Suprapubic skin (tissue), 4 donors: Measurements from ENCODE around the gene AGPAT1. TPM values are rescaled to one million over a fixed set of nuclear protein-coding genes. Genes with fewer than 3 reads are reported as not detected.

Experiments
- DNase-seq, 2 donors: peaks; one replicate each; pipeline ENCODE4 v3.0.0-alpha.2; 2019; ENCODE audit warnings: low spot score in 2 of 2
- H3K27ac ChIP-seq: fragments of 200-600 bp; sonication (generic); one replicate; pipeline ENCODE4 v1.5.1; 2019
- H3K27me3 ChIP-seq: fragments of 200-600 bp; sonication (generic); one replicate; pipeline ENCODE4 v1.5.1; 2019
- H3K36me3 ChIP-seq: fragments of 200-600 bp; sonication (generic); one replicate; pipeline ENCODE4 v1.5.1; 2019
- H3K4me1 ChIP-seq: fragments of 200-600 bp; sonication (generic); one replicate; pipeline ENCODE4 v1.5.1; 2019
- H3K4me3 ChIP-seq: fragments of 200-600 bp; sonication (generic); one replicate; pipeline ENCODE4 v1.5.1; 2019; ENCODE audit warnings: mild to moderate bottlenecking
- H3K9me3 ChIP-seq: fragments of 200-600 bp; sonication (generic); one replicate; pipeline ENCODE4 v1.5.1; 2019
- CTCF ChIP-seq, 2 donors: fragments of 200-600 bp in 1 of 2; fragments of 450-650 bp in 1 of 2; sonication (generic) in 1 of 2; IDR thresholded peaks; one replicate each; pipeline ENCODE4 v1.5.1; 2016 to 2019; ENCODE audit warnings: antibody characterized with exemption in 2 of 2, mild to moderate bottlenecking in 1 of 2, moderate library complexity in 1 of 2
- EP300 ChIP-seq: sonication (generic); formaldehyde crosslinking; IDR thresholded peaks from one replicate; pipeline ENCODE4 v1.6.1; 2017; ENCODE audit warnings: antibody characterized with exemption
- POLR2A ChIP-seq, 2 donors: fragments of 450-650 bp; IDR thresholded peaks; one replicate each; pipeline ENCODE4 v1.6.1; 2017; ENCODE audit warnings: antibody characterized with exemption in 2 of 2, mild to moderate bottlenecking in 2 of 2, moderate library complexity in 2 of 2
- POLR2AphosphoS5 ChIP-seq, 3 donors: sonication (generic); formaldehyde crosslinking; IDR thresholded peaks; one replicate each; pipeline ENCODE4 v1.6.1; 2017; ENCODE audit warnings: antibody characterized with exemption in 3 of 3
- WGBS: methylation state at CpG from one replicate; pipeline ENCODE4 v1.1.5; 2018; 5-methylcytosine and 5-hydroxymethylcytosine counted together
- total RNA-seq, 4 donors: library from RNA; depleted of rRNA; stranded (reverse); fragments of >200 nt; gene quantifications; one replicate each; pipeline ENCODE4 v1.1.0, GENCODE V29; 2016

AGPAT1 gene
- total RNA-seq, 4 donors from 2014 or later: 30.4 to 68.9 (median 42.6) TPM

GRCh38 chr6:32198345-32198696 is 22.4 kb upstream of the AGPAT1 start:
- Histone ChIP-seq H3K4me3 (no peak overlapping the region), H3K27me3 (no peaks in the 10 kb centered on the region), H3K4me1 (peaks cover 26% of the 10 kb centered on the region), H3K27ac (no peak overlapping the region), H3K9me3 (no peaks in the 10 kb centered on the region), H3K36me3 (no peaks in the 10 kb centered on the region)
- no peak for DNase-seq
- WGBS: 55% methylated on average over 3 of the region's 3 CpGs
- no peak for TF ChIP-seq CTCF (IDR thresholded peaks at IDR 0.05)
- no peak for TF ChIP-seq POLR2A (IDR thresholded peaks at IDR 0.05)
- TF ChIP-seq POLR2AphosphoS5 (IDR thresholded peaks at IDR 0.05): no peak
- no peak for TF ChIP-seq EP300

DNA sequence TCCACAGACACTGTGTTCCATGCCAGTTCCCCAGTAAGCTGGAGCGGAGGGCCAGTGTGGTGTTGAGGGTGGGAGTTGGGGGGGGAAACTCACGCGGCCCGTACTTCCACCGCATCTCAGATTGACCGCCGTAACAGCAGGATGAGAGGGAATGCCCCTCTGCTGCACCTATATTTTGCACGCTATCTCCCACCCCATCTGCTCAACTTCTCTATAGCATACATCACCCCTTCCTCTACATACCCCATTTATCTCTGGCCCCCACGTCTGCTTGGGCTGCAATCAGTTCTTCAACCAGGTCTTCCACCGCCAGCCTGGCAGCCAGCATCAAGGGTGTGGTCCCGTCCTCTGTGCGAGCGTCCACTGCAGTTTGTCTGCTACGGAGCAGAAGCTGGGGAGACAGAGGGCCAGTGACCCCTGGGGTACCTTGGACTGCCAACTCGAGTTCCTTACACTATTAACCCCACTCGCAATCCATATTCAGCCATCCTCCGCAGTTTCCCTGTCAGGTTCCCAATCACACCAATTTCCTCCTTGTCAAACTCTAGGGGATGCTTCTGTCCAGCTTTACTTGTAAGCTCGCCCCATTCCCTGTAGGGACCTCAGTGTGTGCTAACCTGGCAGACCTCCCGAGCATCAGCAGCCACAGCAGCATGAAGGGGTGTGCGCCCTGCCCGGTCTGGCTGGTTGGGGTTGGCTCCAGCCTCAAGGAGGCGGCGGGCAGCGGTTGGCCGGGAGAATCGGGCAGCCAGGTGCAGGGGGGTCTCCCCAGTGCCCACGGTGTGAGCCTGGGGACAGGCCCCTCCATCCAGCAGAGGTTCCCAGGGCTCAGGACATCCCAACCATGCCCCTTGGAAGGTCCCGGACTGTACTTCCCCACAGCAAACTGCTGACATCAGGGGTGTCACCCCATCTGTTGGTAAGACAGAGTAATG is 21.1 kb upstream of the AGPAT1 start:
- Histone ChIP-seq H3K27me3 (no peaks in the 10 kb centered on the region), H3K4me3 (peak overlapping the region; percentile 88), H3K27ac (peak overlapping the region; percentile 99), H3K36me3 (no peaks in the 10 kb centered on the region), H3K9me3 (no peaks in the 10 kb centered on the region), H3K4me1 (peaks cover 38% of the 10 kb centered on the region)
- WGBS: 33% methylated on average over 22 of the region's 28 CpGs
- no peak for TF ChIP-seq POLR2AphosphoS5 (IDR thresholded peaks at IDR 0.05)
- peak in 1 of 2 donors; percentile 7 for TF ChIP-seq POLR2A (IDR thresholded peaks at IDR 0.05)
- no peak for DNase-seq

DNA sequence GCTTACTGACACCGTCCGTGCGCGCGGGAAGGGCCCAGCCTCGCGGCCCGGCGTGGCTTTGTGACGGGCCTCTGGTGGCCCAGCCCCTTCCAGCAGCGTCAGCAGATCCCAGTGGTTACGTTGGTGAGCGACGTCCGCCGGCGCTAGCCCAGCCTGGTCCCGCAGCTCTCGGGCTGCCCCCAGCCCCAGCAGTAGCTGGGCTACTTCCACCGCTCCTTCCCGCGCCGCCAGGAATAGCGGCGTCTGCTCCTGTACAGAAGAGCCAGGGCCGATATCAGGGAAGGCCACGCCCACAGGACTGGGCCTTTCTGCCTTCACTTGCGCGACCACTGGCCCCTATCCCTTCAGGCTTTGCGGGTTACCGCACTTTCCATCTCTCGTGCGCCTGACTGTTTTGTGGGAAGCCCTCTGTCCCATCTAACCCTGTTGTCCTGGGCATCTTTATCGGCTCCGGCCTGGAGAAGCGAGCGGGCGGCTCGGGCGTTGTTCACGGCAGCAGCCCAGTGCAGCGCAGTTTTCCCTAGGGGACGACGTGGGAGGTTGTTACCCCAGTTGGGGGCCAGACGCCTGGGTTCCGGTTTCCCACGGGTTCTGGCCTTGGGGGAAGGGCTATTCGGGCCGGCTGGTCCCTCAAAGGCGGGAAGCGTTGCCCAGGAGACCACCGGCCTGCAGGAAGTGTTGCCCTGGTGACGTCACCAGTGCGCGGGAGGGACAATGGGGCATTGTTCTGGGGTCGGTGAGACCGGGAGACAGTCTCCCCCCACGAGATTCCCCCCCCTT is 20.2 kb upstream of the AGPAT1 start:
- Histone ChIP-seq H3K36me3 (no peaks in the 10 kb centered on the region), H3K4me3 (peak overlapping the region; percentile 88), H3K27me3 (no peaks in the 10 kb centered on the region), H3K4me1 (peaks cover 46% of the 10 kb centered on the region), H3K9me3 (no peaks in the 10 kb centered on the region), H3K27ac (peak overlapping the region; percentile 99)
- TF ChIP-seq POLR2AphosphoS5 (IDR thresholded peaks at IDR 0.05) (peak; percentile 85 to 97 (median 97)), POLR2A (IDR thresholded peaks at IDR 0.05) (peak; percentile 89 to 98), EP300 (no peak)
- WGBS: 3% methylated on average over 21 of the region's 58 CpGs
- peak; percentile 96 for DNase-seq

DNA sequence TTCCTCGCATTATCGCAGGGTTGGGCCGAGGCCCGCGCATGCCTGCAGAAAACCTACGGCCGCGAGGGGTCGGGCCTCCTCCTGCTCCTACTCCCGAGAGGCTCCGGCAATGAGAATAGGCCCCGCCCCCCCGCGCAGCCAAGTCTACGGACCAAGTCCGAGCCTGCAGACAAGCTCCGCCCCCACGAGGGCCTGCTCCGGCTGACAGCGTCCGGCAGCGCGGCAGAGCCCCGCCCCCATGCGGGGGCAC is 19.7 kb upstream of the AGPAT1 start:
- DNase-seq: peak; percentile 100
- peaks cover 51% of the 10 kb centered on the region for H3K4me1 ChIP-seq
- peak overlapping the region; percentile 99 for H3K27ac ChIP-seq
- no peaks in the 10 kb centered on the region for H3K27me3 ChIP-seq
- H3K36me3 ChIP-seq: no peaks in the 10 kb centered on the region
- TF ChIP-seq POLR2AphosphoS5 (IDR thresholded peaks at IDR 0.05): no peak
- TF ChIP-seq EP300: no peak
- peak; percentile 5 to 75 for TF ChIP-seq CTCF (IDR thresholded peaks at IDR 0.05)
- TF ChIP-seq POLR2A (IDR thresholded peaks at IDR 0.05): no peak
- WGBS: 0% methylated on average over 1 of the region's 25 CpGs
- no peaks in the 10 kb centered on the region for H3K9me3 ChIP-seq
- H3K4me3 ChIP-seq: peak overlapping the region; percentile 88

DNA sequence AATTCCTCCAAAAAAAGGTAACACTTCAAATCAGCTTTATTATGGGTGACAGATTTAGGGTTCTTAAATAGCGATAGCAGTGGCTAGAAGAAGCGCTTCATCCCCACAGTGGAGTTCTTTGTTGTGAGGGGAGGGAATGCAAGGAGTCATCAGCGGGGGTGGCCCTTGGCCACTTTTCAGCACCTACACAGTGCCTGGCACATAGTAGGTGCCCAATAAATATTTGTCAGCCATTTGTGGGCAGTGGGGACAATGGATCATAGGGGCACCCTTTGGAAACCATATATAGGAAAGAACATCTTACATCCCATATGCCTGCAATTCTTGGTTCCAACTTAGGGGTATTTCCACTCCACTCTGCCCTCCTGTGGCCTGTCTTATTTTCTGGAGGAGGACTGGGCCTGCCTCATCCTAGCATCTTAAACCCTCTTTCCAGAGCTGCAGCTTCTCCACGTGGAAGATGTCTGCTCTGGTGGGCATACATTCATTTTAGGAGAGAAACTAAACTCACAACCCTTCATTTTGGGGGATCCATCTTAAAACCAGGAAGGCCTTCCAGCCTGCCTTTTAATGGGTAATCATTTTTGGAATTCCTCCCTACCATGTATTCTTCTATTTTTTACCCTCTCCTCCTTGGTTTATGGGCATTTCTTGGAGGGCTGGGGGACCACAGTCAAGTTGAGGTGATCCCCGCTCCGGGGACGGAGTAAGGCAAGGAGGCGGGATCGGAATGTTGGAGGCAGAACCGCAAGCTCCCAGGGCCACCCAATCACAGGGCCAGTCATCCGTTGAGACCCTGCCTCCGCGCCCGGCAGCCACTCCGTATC is 19.2 kb upstream of the AGPAT1 start:
- DNase-seq: no peak
- Histone ChIP-seq H3K27ac (peak overlapping the region; percentile 99), H3K9me3 (no peaks in the 10 kb centered on the region), H3K4me1 (peaks cover 54% of the 10 kb centered on the region), H3K27me3 (no peaks in the 10 kb centered on the region), H3K4me3 (peak overlapping the region; percentile 88), H3K36me3 (no peaks in the 10 kb centered on the region)
- 13% methylated on average over 15 of the region's 15 CpGs for WGBS
- peak in 1 of 3 donors; percentile 3 for TF ChIP-seq POLR2AphosphoS5 (IDR thresholded peaks at IDR 0.05)
- TF ChIP-seq EP300: no peak
- TF ChIP-seq POLR2A (IDR thresholded peaks at IDR 0.05): peak in 1 of 2 donors; percentile 62
- peak in 1 of 2 donors; percentile 30 for TF ChIP-seq CTCF (IDR thresholded peaks at IDR 0.05)
